IMR-90 (cell line): ENCODE measurements around the gene MFSD12. TPM values are rescaled to one million over a fixed set of nuclear protein-coding genes. Genes with fewer than 3 reads are reported as not detected.

Experiments
- ATAC-seq: fragments of 200-7000 bp; cut with Tn5 transposase; 2 replicates; pipeline ENCODE4 v1.9.1; 2020; ENCODE audit warnings: low read depth, mild to moderate bottlenecking, moderate library complexity
- BruUV-seq: library from RNA; stranded (reverse); fragments of 400-500 nt; replicated peaks from 2 replicates; lab custom pipeline; 2021; lab: Mats Ljungman, UMichigan
- CTCF ChIA-PET: fragments of 300-600 bp; formaldehyde crosslinking; extraction: SDS; loops from one replicate; lab custom pipeline; 2021; ENCODE audit warnings: antibody characterized with exemption; lab: Yijun Ruan, JAX
- POLR2A ChIA-PET: fragments of 300-600 bp; sonication (Branson Sonifier 250); formaldehyde crosslinking; loops from one replicate; lab custom pipeline; 2022; ENCODE audit warnings: antibody characterized with exemption; ENCODE audit not compliant: unreplicated experiment; lab: Charles Lee
- DNase-seq: peaks from one replicate; pipeline ENCODE4 v3.0.0; 2013
- H2AFZ ChIP-seq: replicated peaks from 2 replicates; pipeline ENCODE3; 2013; ENCODE audit warnings: low read length, mild to moderate bottlenecking; ENCODE audit not compliant: poor library complexity
- H2AK5ac ChIP-seq: 2 replicates; pipeline ENCODE4 v1.6.1; 2013; ENCODE audit warnings: low read depth, low read length, inconsistent platforms
- H2AK9ac ChIP-seq: replicated peaks from 2 replicates; pipeline ENCODE3; 2013; ENCODE audit warnings: mild to moderate bottlenecking, low read depth, low read length, moderate library complexity; ENCODE audit not compliant: poor library complexity
- H2BK120ac ChIP-seq: 2 replicates; pipeline ENCODE4 v1.6.1; 2013; ENCODE audit warnings: low read depth, low read length, inconsistent platforms
- H2BK15ac ChIP-seq: 3 replicates; pipeline ENCODE4 v1.6.1; 2013; ENCODE audit warnings: low read depth, low read length, inconsistent platforms
- H2BK20ac ChIP-seq: 2 replicates; pipeline ENCODE4 v1.6.1; 2013; ENCODE audit warnings: low read depth, mild to moderate bottlenecking, inconsistent platforms, low read length, moderate library complexity
- H2BK5ac ChIP-seq: 2 replicates; pipeline ENCODE4 v1.6.1; 2013; ENCODE audit warnings: mild to moderate bottlenecking, low read depth, low read length, inconsistent platforms; ENCODE audit not compliant: poor library complexity, severe bottlenecking
- H3K14ac ChIP-seq: replicated peaks from 2 replicates; pipeline ENCODE4 v1.6.1; 2013; ENCODE audit warnings: low read depth, low read length, inconsistent platforms
- H3K18ac ChIP-seq: 2 replicates; pipeline ENCODE4 v1.6.1; 2013; ENCODE audit warnings: low read depth, low read length, control low read depth
- H3K23ac ChIP-seq: 2 replicates; pipeline ENCODE4 v1.6.1; 2013; ENCODE audit warnings: low read depth, low read length, inconsistent platforms
- H3K27ac ChIP-seq: 2 replicates; pipeline ENCODE4 v1.5.1; 2013; ENCODE audit warnings: mild to moderate bottlenecking, control low read depth, low read length; ENCODE audit not compliant: insufficient read depth
- H3K27me3 ChIP-seq: 2 replicates; pipeline ENCODE4 v1.6.1; 2013; ENCODE audit warnings: low read length; ENCODE audit not compliant: control insufficient read depth, insufficient read depth
- H3K36me3 ChIP-seq: 2 replicates; pipeline ENCODE4 v1.6.1; 2013; ENCODE audit warnings: low read length, mixed read lengths; ENCODE audit not compliant: control insufficient read depth, insufficient read depth
- H3K4ac ChIP-seq: 2 replicates; pipeline ENCODE4 v1.6.1; 2013; ENCODE audit warnings: low read depth, low read length, inconsistent platforms
- H3K4me1 ChIP-seq: 2 replicates; pipeline ENCODE4 v1.6.1; 2013; ENCODE audit warnings: low read length, mixed read lengths; ENCODE audit not compliant: control insufficient read depth, insufficient read depth
- H3K4me2 ChIP-seq: 2 replicates; pipeline ENCODE4 v1.6.1; 2013; ENCODE audit warnings: low read depth, mild to moderate bottlenecking, control low read depth, low read length, moderate library complexity
- H3K4me3 ChIP-seq: 2 replicates; pipeline ENCODE4 v1.5.1; 2013; ENCODE audit warnings: low read depth, mild to moderate bottlenecking, control low read depth, low read length, moderate library complexity; ENCODE audit not compliant: insufficient read depth
- H3K56ac ChIP-seq: 2 replicates; pipeline ENCODE4 v1.6.1; 2013; ENCODE audit warnings: low read length, inconsistent platforms; ENCODE audit not compliant: insufficient read depth; ENCODE audit errors: extremely low read depth
- H3K79me1 ChIP-seq, 2 experiments: 2 replicates each; pipeline ENCODE4 v1.6.1; 2013; ENCODE audit warnings: low read length in 2 of 2, inconsistent platforms in 1 of 2, low read depth in 1 of 2
- H3K9ac ChIP-seq: 2 replicates; pipeline ENCODE4 v1.6.1; 2013; ENCODE audit warnings: low read depth, low read length, control low read depth
- H3K9me1 ChIP-seq: 2 replicates; pipeline ENCODE4 v1.6.1; 2013; ENCODE audit warnings: low read length, inconsistent platforms; ENCODE audit not compliant: insufficient read depth
- H3K9me3 ChIP-seq: 2 replicates; pipeline ENCODE4 v1.6.1; 2013; ENCODE audit warnings: low read length; ENCODE audit not compliant: control insufficient read depth, insufficient read depth
- H4K20me1 ChIP-seq: 2 replicates; pipeline ENCODE4 v1.6.1; 2013; ENCODE audit warnings: low read length, inconsistent platforms; ENCODE audit not compliant: insufficient read depth
- H4K5ac ChIP-seq: 2 replicates; pipeline ENCODE4 v1.6.1; 2013; ENCODE audit warnings: mild to moderate bottlenecking, low read depth, low read length, control low read depth
- H4K8ac ChIP-seq, 2 experiments: 2 replicates each; pipeline ENCODE4 v1.6.1; 2013; ENCODE audit warnings: low read depth in 2 of 2, low read length in 2 of 2, control low read depth in 1 of 2, inconsistent platforms in 1 of 2
- H4K91ac ChIP-seq: 2 replicates; pipeline ENCODE4 v1.6.1; 2013; ENCODE audit warnings: low read depth, low read length, inconsistent platforms; ENCODE audit not compliant: insufficient read depth
- MAZ ChIP-seq: IDR thresholded peaks from 2 replicates; pipeline ENCODE4 v1.6.1; 2012; ENCODE audit warnings: low read depth, mild to moderate bottlenecking, low read length, improper control_type of control experiment, moderate library complexity, borderline replicate concordance
- POLR2A ChIP-seq: IDR thresholded peaks from 2 replicates; pipeline ENCODE4 v1.6.1; 2012; ENCODE audit warnings: mild to moderate bottlenecking, low read depth, low read length
- WGBS, 2 experiments: methylation state at CpG; one replicate each; pipeline versions ENCODE4 v1.1.5 to v1.1.7; 2013; ENCODE audit warnings: missing lambda C conversion rate in 2 of 2; ENCODE audit not compliant: insufficient read length in 1 of 2; ENCODE audit errors: extremely low coverage in 2 of 2; 5-methylcytosine and 5-hydroxymethylcytosine counted together
- dilution Hi-C: fragments of 300-500 bp; cut with HindIII; formaldehyde crosslinking; loops from one replicate; pipeline ENCODE4 v1.14.3; 2018; ENCODE audit warnings: low sequenced_read_pairs; ENCODE audit not compliant: unreplicated experiment
- in situ Hi-C: fragments of 300-500 bp; cut with MboI; formaldehyde crosslinking; loops from 3 replicates; pipeline ENCODE4 v1.14.3; 2019; ENCODE audit warnings: low sequenced_read_pairs, inconsistent platforms, mixed read lengths
- intact Hi-C: fragments of 100-400 bp; cut with micrococcal nuclease; formaldehyde crosslinking; loops from 2 replicates; pipeline ENCODE4 v1.10.0; 2022
- polyA plus RNA-seq, 3 experiments: library from polyadenylated mRNA; depleted of rRNA; stranded (reverse); fragments of >200 nt; gene quantifications; 2 replicates each; pipeline ENCODE4 v1.2.3, GENCODE V29; 2012; ENCODE audit warnings: low replicate concordance in 1 of 3
- total RNA-seq: library from RNA; depleted of rRNA; stranded (reverse); fragments of >200 nt; gene quantifications from 2 replicates; pipeline ENCODE4 v1.2.3, GENCODE V29; 2012
- TF ChIP-seq, protein P1 (sequence below): fragments of 150-350 bp; IDR thresholded peaks from 2 replicates; pipeline ENCODE4 v1.6.1; 2017; ENCODE audit warnings: mild to moderate bottlenecking, antibody characterized with exemption, low read length, low read depth

The MFSD12 gene
- total and polyA plus RNA-seq, 2 of the 4 experiments (the other 2 are of a cell fraction) = 20.4 to 77.2 TPM

DNA sequence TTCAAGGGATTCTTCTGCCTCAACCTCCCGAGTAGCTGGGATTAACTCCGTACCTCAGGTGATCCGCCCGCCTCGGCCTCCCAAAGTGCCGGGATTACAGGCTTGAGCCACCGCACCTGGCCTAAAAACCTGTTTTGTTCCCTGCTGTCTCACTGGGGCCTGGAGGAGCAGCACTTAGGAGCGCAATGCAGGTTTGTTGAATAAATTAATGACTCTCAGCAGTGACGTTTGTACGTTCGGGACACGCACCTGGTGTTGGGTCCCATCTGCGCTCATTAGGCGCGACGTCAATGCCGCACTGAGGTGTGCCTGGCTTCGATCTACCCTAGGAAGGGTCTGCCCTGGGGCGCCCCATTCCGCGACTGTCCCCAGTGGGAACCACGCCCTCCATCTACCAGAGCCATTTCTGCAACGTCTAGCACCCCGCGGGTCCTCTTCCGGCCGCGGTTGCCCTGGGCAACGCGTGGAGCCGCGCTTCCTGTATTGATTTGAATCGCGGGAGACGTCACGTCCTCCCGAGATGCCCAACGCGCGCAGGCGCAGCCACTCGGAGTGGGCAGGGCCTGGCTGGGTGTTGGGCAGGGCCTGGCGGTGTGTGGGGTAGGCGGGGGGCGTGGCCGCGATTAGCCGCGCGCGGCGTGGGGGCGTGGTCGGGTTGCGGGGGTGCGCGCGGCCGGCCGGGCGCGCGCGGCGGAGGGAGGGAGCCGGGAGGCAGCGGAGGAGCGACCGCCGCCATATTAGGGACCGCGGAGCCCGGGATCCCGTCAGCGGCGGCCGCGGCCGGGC, 51.6 kb downstream of the MFSD12 start, which contains the start of gene FZR1:
Gene FZR1, plus strand, starts transcription at position 714 of the 786 bp plus-strand sequence. CDS start 16,679 bp downstream, outside the sequence.
- Histone ChIP-seq H3K27me3 (no peaks in the 10 kb centered on the region), H2BK5ac (peak within 1 kb of the TSS; percentile 82), H4K5ac (peak within 1 kb of the TSS; percentile 84), H3K23ac (peak within 1 kb of the TSS; percentile 85), H3K4me2 (peak within 1 kb of the TSS; percentile 98), H3K9me3 (no peaks in the 10 kb centered on the region), H2AK5ac (peak within 1 kb of the TSS; percentile 89), H4K20me1 (peaks cover 36% of the 10 kb centered on the region), H3K4me1 (peaks cover 16% of the 10 kb centered on the region), H4K8ac (peak within 1 kb of the TSS; percentile 90 to 91), H3K79me1 (peaks cover 0 to 51% of the 10 kb centered on the region in 2 experiments; a peak in 2 of 4 replicates), H3K27ac (peak within 1 kb of the TSS; percentile 74), H2BK120ac (peak within 1 kb of the TSS; percentile 50), H3K36me3 (peaks cover 10% of the 10 kb centered on the region), H2BK20ac (peak within 1 kb of the TSS; percentile 73; the same call in 1 of the 2 replicates), H4K91ac (peak within 1 kb of the TSS; percentile 96), H3K14ac (peak within 1 kb of the TSS; percentile 88), H3K56ac (peak within 1 kb of the TSS; percentile 52), H2BK15ac (peak within 1 kb of the TSS; percentile 65; the same call in 1 of the 3 replicates), H2AK9ac (peak within 1 kb of the TSS; percentile 98), H3K4ac (peak within 1 kb of the TSS; percentile 88), H3K4me3 (peak within 1 kb of the TSS; percentile 68), H3K9me1 (peaks cover 18% of the 10 kb centered on the region), H2AFZ (peak within 1 kb of the TSS; percentile 93), H3K18ac (peak within 1 kb of the TSS; percentile 44; the same call in 1 of the 2 replicates), H3K9ac (peak within 1 kb of the TSS; percentile 90)
- 10% methylated on average over 20 of the region's 79 CpGs; no CpG with 5 or more reads in 1 of the 2 experiments for WGBS, 2 experiments
- no TSS peak for BruUV-seq
- ChIA-PET POLR2A (interaction anchor here (0.6 kb wide), 1 partner anchor 137 kb away, joined by 3 read pairs; no protein-coding TSS in a partner anchor), CTCF (interaction anchor here (0.7 kb wide), 1 partner anchor 77 kb away, joined by 3 read pairs; no protein-coding TSS in a partner anchor)
- DNase-seq (peak; percentile 98), ATAC-seq (peak; percentile 96)
- intact Hi-C loops = loop anchor here (5.0 kb wide), 1 partner anchor 122 kb away; the partner anchor contains the start of gene CACTIN
- TF ChIP-seq, protein P1, sequence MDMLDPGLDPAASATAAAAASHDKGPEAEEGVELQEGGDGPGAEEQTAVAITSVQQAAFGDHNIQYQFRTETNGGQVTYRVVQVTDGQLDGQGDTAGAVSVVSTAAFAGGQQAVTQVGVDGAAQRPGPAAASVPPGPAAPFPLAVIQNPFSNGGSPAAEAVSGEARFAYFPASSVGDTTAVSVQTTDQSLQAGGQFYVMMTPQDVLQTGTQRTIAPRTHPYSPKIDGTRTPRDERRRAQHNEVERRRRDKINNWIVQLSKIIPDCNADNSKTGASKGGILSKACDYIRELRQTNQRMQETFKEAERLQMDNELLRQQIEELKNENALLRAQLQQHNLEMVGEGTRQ = no peak
- TF ChIP-seq MAZ = peak; percentile 83; the same call in 1 of the 2 replicates
- TF ChIP-seq POLR2A = peak; percentile 19; the same call in 1 of the 2 replicates
- dilution Hi-C loops = no loop called here
- in situ Hi-C loops = no loop called here
